ENCODE results near the gene SURF1.

DNA sequence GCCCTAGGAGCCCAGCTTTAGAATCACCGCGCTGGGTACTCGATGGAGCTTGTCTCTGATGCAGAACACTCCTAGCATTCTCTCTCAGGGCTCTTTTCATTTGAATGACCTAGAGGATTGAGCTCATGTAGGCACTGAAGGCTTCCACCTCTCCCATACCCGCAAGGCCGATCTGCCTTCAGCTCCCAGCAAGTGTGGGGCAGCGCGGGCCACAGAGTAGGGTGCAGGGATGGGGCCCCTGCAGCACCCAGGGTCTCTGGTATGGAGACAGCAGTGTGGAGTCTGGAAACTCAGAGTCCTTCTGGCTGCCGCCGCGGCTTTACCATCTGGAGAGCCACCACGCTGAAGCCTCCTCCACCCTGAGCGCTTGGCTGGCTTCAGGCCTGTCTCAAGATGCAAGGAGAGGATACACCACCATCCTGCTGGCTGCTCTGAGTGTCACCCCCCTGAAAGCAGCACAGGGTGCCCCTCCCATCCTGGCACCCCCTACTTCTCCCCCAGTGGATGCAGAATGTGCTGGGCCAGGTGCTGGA is 32.8 kb upstream of the SURF1 start:
- TF ChIP-seq, protein P1, sequence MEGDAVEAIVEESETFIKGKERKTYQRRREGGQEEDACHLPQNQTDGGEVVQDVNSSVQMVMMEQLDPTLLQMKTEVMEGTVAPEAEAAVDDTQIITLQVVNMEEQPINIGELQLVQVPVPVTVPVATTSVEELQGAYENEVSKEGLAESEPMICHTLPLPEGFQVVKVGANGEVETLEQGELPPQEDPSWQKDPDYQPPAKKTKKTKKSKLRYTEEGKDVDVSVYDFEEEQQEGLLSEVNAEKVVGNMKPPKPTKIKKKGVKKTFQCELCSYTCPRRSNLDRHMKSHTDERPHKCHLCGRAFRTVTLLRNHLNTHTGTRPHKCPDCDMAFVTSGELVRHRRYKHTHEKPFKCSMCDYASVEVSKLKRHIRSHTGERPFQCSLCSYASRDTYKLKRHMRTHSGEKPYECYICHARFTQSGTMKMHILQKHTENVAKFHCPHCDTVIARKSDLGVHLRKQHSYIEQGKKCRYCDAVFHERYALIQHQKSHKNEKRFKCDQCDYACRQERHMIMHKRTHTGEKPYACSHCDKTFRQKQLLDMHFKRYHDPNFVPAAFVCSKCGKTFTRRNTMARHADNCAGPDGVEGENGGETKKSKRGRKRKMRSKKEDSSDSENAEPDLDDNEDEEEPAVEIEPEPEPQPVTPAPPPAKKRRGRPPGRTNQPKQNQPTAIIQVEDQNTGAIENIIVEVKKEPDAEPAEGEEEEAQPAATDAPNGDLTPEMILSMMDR (IDR thresholded peaks at IDR 0.05; ENCODE audit: borderline replicate concordance, extremely low read depth, low read length, poor library complexity, severe bottlenecking) = no peak
- no peak for TF ChIP-seq EZH2 (IDR thresholded peaks at IDR 0.05; ENCODE audit: borderline replicate concordance, low read depth, low read length, severe bottlenecking)

Measured in DND-41 (cell line).